HG03342 (cell line): ENCODE data around the gene PTOV1.

Experiments used
- ATAC-seq: cut with Tn5 transposase; IDR thresholded peaks from one replicate; pipeline ENCODE4 v1.9.1; 2021; ENCODE audit warnings: mild to moderate bottlenecking, moderate library complexity; ENCODE audit not compliant: unreplicated experiment

The PTOV1 gene

GRCh38 chr19:49908480-49909420, 57.8 kb downstream of the PTOV1 start:
- no peak for ATAC-seq

GRCh38 chr19:49910179-49910578, 59.2 kb downstream of the PTOV1 start:
- no peak for ATAC-seq
